PFSK-1 (cell line): ENCODE results near the gene CUL9.

Experiments used
- FOXP2 ChIP-seq: optimal IDR thresholded peaks from 2 replicates; pipeline ENCODE3; 2011; ENCODE audit warnings: borderline replicate concordance, control low read depth, inconsistent platforms; ENCODE audit not compliant: insufficient read depth; ENCODE audit errors: extremely low read length, extremely low read depth
- POLR2AphosphoS5 ChIP-seq: IDR thresholded peaks from 2 replicates; pipeline ENCODE4 v1.6.1; 2012; ENCODE audit warnings: low read depth, mild to moderate bottlenecking, control low read depth, low read length, moderate library complexity
- SIN3A ChIP-seq: IDR thresholded peaks from 2 replicates; pipeline ENCODE4 v1.6.1; 2012; ENCODE audit warnings: mild to moderate bottlenecking, low read length, moderate library complexity, borderline replicate concordance; ENCODE audit not compliant: insufficient read depth
- TAF1 ChIP-seq: IDR thresholded peaks from 2 replicates; pipeline ENCODE4 v1.6.1; 2012; ENCODE audit warnings: low read length, control low read depth, borderline replicate concordance; ENCODE audit not compliant: insufficient read depth
- TF ChIP-seq, protein P1 (sequence below), 2 experiments: IDR thresholded peaks; 2 replicates each; pipeline versions ENCODE4 v1.6.1 to v1.8.0; 2011 to 2012; ENCODE audit warnings: low read depth in 2 of 2, low read length in 2 of 2, control low read depth in 1 of 2, inconsistent platforms in 1 of 2, mild to moderate bottlenecking in 1 of 2, moderate library complexity in 1 of 2; ENCODE audit not compliant: insufficient read depth in 1 of 2

The CUL9 gene

DNA sequence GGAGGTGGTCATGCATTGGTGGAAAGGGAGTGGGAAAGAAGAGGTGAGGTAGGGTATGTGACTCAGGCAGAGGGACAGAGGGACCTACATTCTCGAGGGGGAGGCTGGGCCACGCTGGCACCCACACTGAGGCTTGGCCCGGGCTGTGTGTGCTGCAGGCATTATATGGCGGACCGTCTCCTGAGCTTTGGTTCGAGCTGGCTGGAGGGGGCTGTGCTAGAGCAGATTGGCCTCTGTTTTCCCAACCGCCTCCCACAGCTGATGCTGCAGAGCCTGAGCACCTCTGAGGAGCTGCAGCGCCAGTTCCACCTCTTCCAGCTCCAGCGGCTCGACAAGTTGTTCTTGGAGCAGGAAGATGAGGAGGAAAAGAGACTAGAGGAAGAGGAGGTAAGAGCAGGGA lies 23.9 kb downstream of the CUL9 start:
- no peak for TF ChIP-seq TAF1
- no peak for TF ChIP-seq FOXP2
- no peak for TF ChIP-seq POLR2AphosphoS5
- TF ChIP-seq SIN3A: no peak
- TF ChIP-seq, protein P1, sequence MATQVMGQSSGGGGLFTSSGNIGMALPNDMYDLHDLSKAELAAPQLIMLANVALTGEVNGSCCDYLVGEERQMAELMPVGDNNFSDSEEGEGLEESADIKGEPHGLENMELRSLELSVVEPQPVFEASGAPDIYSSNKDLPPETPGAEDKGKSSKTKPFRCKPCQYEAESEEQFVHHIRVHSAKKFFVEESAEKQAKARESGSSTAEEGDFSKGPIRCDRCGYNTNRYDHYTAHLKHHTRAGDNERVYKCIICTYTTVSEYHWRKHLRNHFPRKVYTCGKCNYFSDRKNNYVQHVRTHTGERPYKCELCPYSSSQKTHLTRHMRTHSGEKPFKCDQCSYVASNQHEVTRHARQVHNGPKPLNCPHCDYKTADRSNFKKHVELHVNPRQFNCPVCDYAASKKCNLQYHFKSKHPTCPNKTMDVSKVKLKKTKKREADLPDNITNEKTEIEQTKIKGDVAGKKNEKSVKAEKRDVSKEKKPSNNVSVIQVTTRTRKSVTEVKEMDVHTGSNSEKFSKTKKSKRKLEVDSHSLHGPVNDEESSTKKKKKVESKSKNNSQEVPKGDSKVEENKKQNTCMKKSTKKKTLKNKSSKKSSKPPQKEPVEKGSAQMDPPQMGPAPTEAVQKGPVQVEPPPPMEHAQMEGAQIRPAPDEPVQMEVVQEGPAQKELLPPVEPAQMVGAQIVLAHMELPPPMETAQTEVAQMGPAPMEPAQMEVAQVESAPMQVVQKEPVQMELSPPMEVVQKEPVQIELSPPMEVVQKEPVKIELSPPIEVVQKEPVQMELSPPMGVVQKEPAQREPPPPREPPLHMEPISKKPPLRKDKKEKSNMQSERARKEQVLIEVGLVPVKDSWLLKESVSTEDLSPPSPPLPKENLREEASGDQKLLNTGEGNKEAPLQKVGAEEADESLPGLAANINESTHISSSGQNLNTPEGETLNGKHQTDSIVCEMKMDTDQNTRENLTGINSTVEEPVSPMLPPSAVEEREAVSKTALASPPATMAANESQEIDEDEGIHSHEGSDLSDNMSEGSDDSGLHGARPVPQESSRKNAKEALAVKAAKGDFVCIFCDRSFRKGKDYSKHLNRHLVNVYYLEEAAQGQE (IDR thresholded peaks at IDR 0.05; ENCODE audit: insufficient read depth in 1 of 2, low read depth in 2 of 2, low read length in 2 of 2): no peak

DNA sequence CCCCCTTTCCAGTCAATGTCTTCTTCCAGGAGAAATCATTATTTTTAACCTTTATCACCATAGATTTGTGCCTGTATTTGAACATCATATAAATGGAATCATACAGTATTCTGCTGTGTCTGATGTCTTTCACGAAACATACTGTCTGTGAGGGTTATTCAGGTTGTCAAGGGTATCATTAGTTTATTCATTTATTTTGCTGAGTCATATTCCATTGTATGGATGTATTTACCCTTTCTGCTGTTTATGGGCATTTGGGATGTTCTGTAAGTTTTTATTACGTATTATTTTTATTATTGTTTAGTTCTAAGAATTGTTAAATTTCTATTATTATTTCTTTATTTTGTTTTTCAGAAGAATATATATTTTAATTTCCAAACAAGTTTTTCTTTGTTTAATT lies 25.3 kb downstream of the CUL9 start:
- TF ChIP-seq, protein P1 (IDR thresholded peaks at IDR 0.05; ENCODE audit: insufficient read depth in 1 of 2, low read depth in 2 of 2, low read length in 2 of 2): no peak
- no peak for TF ChIP-seq POLR2AphosphoS5
- TF ChIP-seq TAF1: no peak
- TF ChIP-seq SIN3A: no peak
- TF ChIP-seq FOXP2: no peak

DNA sequence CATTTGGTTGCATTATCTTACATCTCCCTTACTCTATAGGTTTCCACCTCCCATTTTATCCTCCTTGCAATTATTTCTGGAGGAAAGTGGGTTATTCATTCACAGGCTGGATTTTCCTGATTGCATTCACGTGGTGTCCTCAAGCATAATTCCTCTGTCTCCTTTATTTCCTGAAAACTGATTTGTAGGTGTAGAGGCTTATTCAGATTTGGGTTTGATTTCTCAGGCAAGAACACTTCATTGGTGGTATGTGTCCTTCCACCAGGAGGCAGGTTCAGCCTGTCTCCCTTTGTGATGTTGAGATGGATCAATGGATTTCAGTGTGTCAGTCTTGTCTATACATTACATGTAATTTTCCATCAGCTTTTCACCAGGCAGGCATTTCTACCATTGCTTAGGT lies 30.0 kb downstream of the CUL9 start:
- TF ChIP-seq SIN3A (no peak), FOXP2 (no peak), POLR2AphosphoS5 (no peak)
- TF ChIP-seq, protein P1 (IDR thresholded peaks at IDR 0.05; ENCODE audit: insufficient read depth in 1 of 2, low read depth in 2 of 2, low read length in 2 of 2): no peak

DNA sequence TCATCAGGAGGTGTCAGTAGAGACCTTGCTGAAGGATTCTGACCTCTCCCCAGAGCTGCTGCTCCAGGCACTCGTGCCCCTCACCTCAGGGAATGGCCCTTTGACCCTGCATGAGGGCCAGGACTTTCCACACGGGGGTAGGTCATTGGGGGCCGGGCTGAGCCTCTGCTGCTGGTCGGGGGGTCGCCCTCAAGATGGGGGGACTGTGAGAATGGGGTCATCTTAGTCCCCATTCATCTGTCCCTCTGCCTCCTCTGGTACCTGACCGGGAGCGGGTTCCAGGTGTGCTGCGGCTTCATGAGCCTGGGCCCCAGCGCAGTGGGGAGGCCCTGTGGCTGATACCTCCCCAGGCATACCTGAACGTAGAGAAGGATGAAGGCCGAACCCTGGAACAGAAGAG lies 31.4 kb downstream of the CUL9 start:
- TF ChIP-seq SIN3A (no peak), TAF1 (no peak), POLR2AphosphoS5 (no peak), FOXP2 (no peak)
- TF ChIP-seq, protein P1 (IDR thresholded peaks at IDR 0.05; ENCODE audit: insufficient read depth in 1 of 2, low read depth in 2 of 2, low read length in 2 of 2): no peak

DNA sequence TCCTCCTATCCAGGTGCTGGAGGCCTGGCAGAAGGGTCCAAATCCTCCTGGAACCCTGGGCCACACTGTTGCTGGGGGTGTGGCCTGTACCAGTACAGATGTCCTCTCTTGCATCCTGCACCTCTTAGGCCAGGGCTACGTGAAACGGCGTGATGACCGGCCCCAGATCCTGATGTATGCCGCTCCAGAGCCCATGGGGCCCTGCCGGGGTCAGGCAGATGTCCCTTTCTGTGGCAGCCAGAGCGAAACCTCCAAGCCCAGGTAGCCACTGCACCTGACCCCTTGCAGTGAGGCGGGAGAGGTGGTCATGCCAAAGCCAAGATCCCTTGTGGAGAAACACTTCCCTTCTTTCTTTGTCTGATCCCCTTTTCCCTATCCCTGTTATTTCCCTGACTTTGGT lies 33.1 kb downstream of the CUL9 start:
- TF ChIP-seq FOXP2 (no peak), SIN3A (no peak), TAF1 (no peak), POLR2AphosphoS5 (no peak)
- TF ChIP-seq, protein P1 (IDR thresholded peaks at IDR 0.05; ENCODE audit: insufficient read depth in 1 of 2, low read depth in 2 of 2, low read length in 2 of 2): no peak
